ENCODE data around the gene MRO. TPM values are rescaled to one million over a fixed set of nuclear protein-coding genes. Genes with fewer than 3 reads are reported as not detected.
A peak's percentile ranks its signal among the peaks of the same experiment; 100 is the strongest.
"Not testable (repeated sequence)": the region's sequence is repeated elsewhere in the genome, so short reads cannot be mapped to it uniquely, and the experiment has no call there.

The MRO gene
- under 0.01 TPM in 1 of 2 replicates, not detected in the other for total RNA-seq

DNA sequence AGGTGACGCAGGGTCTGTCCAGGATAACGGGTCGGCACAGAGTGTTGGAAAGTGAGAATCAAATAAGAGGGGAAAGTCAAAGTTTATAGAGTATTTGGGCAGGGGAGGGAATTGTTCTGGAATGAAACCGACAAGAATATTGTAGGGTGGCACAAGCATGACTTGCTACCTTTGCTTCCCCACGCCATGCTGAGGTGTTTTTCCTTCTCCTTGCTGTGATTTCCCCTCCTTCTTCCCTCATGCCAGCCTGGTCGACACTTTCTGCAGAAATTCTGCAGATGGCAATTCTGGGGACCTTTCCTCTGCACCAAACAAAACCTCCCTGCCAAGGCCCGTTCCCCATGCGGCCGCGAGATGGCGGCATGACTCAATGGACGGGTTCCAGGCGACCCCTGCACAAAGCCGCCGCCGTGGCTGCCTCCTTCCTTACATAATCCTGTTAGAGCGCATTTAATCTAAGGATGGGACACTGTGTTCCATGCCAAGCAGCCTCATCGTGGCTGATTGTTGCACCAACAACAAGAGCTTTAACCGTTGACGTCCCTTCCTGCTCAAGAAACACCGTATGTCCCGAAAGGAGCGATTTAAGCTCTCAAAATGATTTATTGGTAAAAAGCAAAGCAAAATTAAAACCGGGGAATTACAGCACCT lies at the start of gene MRO:
MRO (minus strand) TSS at position 289 of the 651 bp plus-strand sequence. CDS start 10,616 bp downstream, outside the sequence.
- peak; percentile 86 for DNase-seq

GRCh38 chr18:50869150-50869549 lies 49.3 kb upstream of the MRO start:
- DNase-seq = no peak

DNA sequence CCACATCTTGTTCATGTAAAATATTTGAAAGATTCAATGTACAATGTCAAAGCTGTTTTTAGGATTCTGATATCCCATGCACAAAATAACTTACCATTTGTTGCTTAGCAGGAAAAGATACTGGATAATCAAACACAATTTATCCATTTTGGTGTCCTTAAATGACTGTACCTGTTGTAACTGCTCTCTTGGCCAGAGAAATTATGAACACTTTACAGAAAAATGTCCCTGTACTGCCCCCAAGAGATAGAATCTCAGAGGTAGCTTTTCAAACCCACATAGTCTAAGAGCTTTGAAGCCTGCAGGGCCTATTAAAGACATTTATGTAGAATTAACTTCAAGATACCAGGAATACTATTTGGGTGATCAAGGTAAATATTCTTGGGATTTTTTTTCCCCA lies 46.9 kb upstream of the MRO start:
- DNase-seq = peak; percentile 28

DNA sequence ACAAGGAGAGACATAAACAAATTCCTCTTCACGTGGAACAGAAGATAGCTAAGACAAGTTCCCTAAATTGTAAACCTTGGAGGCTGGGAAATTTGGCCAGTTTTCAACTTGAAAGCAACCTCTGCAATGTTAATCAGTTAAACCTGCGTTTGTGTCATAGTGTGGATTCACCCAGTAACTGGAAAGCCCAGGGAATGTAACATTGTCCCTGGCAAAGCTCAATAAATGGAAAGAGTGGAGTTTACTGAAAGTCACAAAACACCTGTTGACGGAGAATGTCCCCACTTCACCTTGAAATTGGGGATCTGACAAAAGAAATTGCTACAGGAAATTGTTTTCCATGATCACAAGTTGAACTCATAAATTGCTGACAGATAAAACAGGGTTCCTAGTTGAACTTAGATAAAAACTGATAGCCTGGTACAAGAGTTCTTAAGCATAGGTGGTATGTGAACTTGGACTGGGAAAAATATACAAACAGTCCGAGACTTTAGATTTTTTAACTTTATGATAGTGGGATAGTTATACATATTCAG lies 44.1 kb upstream of the MRO start:
- no peak for DNase-seq

DNA sequence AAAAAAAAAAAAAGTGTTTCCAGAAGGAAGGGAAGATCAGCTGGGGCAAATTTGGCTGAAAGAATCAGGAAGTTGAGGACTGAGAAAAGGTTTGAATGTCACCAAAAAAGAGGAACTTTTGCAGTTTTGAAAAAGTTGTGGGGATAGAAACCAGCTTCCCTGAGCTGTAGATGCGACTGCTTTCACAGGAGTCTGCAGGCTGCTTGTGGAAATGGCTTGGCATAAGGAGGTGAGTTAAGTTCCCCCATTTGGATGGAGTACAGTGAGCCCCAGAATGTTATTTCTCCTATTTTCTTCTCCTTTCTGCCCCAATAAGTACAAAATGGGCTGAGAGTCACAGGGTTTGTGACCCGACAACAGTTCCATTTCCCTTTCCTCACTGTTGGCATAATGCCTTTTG lies 42.6 kb upstream of the MRO start:
- DNase-seq = no peak

GRCh38 chr18:50861617-50862016 lies 41.8 kb upstream of the MRO start:
- no peak for DNase-seq

DNA sequence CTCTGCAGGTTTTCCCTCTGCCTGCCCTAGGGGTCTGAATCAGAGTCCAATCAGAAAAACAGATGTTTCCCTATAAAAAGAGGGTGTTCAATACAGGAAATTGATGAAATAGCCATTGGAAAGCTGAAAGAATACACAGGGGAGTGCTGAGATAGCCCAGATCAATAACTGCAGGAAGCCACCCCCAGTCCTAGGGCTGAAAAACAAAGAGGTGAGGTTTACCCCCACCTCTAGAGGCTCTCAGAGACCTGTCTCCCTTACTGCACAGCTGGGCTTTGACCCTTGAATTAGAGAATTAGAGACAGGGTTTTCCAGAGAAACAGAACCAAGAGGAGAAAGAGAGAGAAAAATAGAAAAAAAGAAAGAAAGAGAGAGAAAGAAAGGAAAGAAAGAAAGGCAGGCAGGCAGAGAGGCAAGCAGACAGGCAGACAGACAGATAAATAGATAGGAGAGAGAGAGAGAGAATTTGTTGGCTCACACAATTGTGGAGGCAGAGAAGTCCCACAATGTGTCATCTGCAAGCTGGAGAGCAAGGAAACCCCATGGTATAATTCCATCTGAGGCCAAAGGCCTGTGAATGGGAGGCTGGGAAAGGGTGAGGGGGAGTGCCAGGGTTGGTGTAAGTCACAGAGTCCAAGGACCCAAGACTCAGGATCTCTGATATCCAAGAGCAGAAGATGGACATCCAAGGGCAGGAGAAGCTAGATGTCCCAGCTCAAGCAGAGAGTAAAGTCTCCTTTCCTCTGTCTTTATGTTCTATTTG lies 40.2 kb upstream of the MRO start:
- no peak for DNase-seq

DNA sequence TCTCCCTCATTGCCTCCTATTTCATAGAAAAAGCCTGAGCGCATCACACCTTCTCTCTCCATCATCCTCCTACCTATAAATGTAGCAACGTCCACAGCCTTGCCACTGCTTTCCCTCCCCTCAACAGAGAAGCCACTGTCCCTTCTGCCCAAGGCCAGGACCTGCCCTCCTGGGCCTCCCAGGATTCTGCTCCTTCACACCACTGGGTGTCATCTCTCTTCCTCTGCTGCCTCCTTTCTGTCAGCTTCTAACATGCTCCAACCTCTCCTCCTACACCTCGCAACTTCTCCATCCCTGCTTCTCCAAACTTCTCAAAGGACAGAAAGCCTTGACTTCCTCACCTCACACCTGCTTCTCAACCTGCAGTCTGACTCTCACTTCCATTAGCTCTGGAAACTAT lies 37.9 kb upstream of the MRO start:
- DNase-seq = no peak

- DNase-seq = not testable (repeated sequence)
Measured at GRCh38 chr18:50857166-50857565, 37.4 kb upstream of the MRO start.

DNA sequence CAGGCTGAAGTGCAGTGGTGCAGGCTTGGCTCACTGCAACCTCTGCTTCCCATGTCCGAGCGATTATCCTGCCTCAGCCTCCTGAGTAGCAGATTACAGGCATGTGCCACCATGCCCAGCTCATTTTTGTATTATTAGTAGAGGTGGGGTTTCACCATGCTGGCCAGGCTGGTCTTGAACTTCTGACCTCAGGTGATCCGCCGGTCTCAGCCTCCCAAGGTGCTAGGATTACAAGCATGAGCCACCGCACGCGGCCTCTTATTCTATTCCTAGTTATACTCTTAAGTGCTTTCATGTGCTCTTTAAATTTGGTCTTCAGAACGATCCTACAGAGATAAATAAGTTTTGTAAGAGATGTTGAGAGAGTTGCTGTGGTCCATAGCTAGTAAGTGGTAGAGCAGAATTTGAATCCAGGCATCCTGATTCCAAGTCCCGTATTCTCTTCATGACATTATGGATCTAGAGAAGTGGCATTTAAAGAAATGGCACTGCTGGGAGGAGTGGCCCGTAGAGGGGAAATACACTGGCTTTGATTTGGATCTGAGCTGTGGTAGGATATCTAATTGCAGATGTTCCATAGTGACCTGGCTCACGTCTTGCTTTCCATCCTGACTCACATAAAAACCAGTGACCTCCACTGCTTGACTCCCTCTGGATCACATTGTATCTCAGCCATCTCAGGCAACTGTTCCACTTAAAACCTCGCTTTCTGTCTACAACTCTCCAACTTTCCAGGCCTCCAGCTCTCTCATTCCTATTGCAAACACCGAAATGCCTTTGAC lies 36.4 kb upstream of the MRO start:
- no peak for DNase-seq

- DNase-seq = no peak
Measured at GRCh38 chr18:50853863-50854271, 34.1 kb upstream of the MRO start.

GRCh38 chr18:50850307-50851065 lies 30.7 kb upstream of the MRO start:
- DNase-seq = no peak

GRCh38 chr18:50849419-50849821 lies 29.6 kb upstream of the MRO start:
- DNase-seq = no peak

GRCh38 chr18:50848991-50849390 lies 29.2 kb upstream of the MRO start:
- DNase-seq = no peak

GRCh38 chr18:50848061-50848551 lies 28.3 kb upstream of the MRO start:
- no peak for DNase-seq

- DNase-seq = no peak
Measured at GRCh38 chr18:50847192-50847591, 27.4 kb upstream of the MRO start.

DNA sequence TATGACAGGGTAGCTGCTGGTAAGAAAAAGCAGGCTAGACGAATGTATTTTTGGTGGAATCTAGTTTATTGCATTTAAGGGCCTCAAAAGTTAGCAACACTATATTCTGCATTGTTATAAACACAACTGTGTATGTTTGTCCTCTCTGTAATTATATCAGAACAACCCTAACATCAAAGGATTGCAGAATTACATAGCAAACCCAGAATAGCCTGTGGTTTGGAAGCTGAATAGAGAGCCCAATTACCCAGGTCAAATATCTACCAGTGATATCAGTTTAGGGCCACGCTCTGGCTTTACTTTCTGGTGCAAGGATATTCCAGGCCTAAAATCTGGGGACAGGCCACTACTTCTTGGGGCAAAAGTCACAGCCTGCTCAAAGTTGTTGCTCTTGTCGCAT lies 25.1 kb upstream of the MRO start:
- no peak for DNase-seq

- DNase-seq = no peak
Measured at GRCh38 chr18:50844554-50844953, 24.7 kb upstream of the MRO start.

DNA sequence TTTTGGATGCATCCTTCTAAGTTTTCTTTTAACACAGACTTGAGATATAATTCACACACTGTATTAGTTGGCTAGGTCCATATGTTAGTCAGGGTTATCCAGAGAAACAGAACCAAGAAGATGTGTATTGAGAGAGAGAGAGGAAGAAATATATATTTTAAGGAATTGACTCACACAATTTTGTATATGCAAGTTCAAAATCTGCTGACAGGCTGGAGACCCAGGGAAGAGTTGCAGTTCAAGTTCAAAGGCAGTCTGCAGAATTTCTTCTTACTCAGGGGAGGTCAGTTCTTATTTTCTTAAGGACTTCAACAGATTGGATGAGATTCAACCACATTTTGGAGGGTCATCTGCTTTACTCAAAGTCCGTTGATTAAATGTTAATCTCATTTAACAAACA lies 23.0 kb upstream of the MRO start:
- no peak for DNase-seq

DNA sequence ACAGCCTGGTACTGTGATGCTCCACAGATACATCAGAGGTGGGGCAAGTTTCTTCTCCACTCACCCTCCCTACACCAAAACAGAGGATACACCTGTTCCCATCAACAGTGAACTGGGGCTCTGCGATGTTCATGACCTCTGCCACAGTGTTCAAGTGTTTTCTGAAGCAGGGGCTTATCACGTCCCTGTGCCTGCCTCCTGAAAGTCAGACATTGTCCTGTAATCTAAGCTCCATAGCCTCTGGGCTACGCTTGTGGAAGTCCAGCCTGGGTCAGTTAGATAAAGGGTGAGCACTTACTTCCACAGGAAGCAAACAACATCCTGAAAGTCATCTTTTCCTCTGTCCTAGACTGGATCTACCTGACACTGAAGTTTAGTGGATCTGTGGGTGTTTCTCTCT lies 20.2 kb upstream of the MRO start:
- DNase-seq = peak; percentile 37

- DNase-seq = no peak
Measured at GRCh38 chr18:50839341-50839740, 19.5 kb upstream of the MRO start.

DNA sequence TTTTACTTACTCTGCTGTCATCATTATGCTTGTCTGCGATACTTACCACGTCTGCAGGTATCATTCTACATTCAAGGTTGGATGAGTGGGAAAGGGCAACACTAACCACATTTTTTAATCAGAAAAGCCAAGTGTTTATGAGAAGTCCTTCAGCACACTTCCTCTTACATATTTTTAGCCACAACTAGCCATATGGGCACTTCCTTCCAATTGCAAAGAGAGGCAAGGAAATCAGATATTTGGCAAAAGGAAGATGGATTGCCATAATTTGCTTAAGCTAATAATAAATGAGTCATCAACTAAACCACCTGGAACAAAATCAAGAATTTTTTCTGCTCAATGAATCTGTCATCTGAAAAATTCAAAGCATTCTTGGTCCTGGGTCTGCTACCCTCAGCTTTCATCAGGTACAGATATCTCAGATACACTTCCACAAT lies 16.7 kb upstream of the MRO start:
- DNase-seq = peak; percentile 86
